DMS114 treated with DMSO at 0.1 percent for 48 hours (cell line): ENCODE results near the gene AGFG1.
"Not testable (repeated sequence)": the region's sequence is repeated elsewhere in the genome, so short reads cannot be mapped to it uniquely, and the experiment has no call there.

ENCODE experiments used
- DNase-seq: peaks from one replicate; lab custom pipeline; 2025; ENCODE audit not compliant: unreplicated experiment; lab: John Stamatoyannopoulos, UW

The AGFG1 gene

GRCh38 chr2:227493524-227493923 is 21.6 kb downstream of the AGFG1 start:
- no peak for DNase-seq

- DNase-seq = no peak
Observed at GRCh38 chr2:227497158-227497557, 25.2 kb downstream of the AGFG1 start.

GRCh38 chr2:227499627-227500300 is 27.8 kb downstream of the AGFG1 start:
- no peak for DNase-seq

GRCh38 chr2:227500301-227500630 is 28.3 kb downstream of the AGFG1 start:
- no peak for DNase-seq

GRCh38 chr2:227503433-227504406 is 31.8 kb downstream of the AGFG1 start:
- DNase-seq = no peak

- no peak for DNase-seq
Observed at GRCh38 chr2:227504700-227505099, 32.7 kb downstream of the AGFG1 start.

- no peak for DNase-seq
Observed at GRCh38 chr2:227506456-227506855, 34.5 kb downstream of the AGFG1 start.

GRCh38 chr2:227507963-227508362 is 36.0 kb downstream of the AGFG1 start:
- DNase-seq = no peak

- no peak for DNase-seq
Observed at GRCh38 chr2:227509076-227509475, 37.1 kb downstream of the AGFG1 start.

- no peak for DNase-seq
Observed at GRCh38 chr2:227509824-227510619, 38.1 kb downstream of the AGFG1 start.

- no peak for DNase-seq
Observed at GRCh38 chr2:227510620-227510958, 38.6 kb downstream of the AGFG1 start.

GRCh38 chr2:227511239-227511930 is 39.4 kb downstream of the AGFG1 start:
- no peak for DNase-seq

- no peak for DNase-seq
Observed at GRCh38 chr2:227511955-227512354, 40.0 kb downstream of the AGFG1 start.

- no peak for DNase-seq
Observed at GRCh38 chr2:227513113-227513512, 41.2 kb downstream of the AGFG1 start.

GRCh38 chr2:227515742-227516141 is 43.8 kb downstream of the AGFG1 start:
- no peak for DNase-seq

GRCh38 chr2:227517724-227518123 is 45.8 kb downstream of the AGFG1 start:
- DNase-seq = no peak

GRCh38 chr2:227518278-227518865 is 46.4 kb downstream of the AGFG1 start:
- not testable (repeated sequence) for DNase-seq

GRCh38 chr2:227521178-227521577 is 49.2 kb downstream of the AGFG1 start:
- DNase-seq = not testable (repeated sequence)

- DNase-seq = no peak
Observed at GRCh38 chr2:227524665-227525064, 52.7 kb downstream of the AGFG1 start.

GRCh38 chr2:227527351-227527750 is 55.4 kb downstream of the AGFG1 start:
- no peak for DNase-seq

GRCh38 chr2:227528803-227529202 is 56.8 kb downstream of the AGFG1 start:
- DNase-seq = no peak
